HG02840 (cell line): ENCODE measurements around the gene PIGN.
A peak's percentile ranks its signal among the peaks of the same experiment; 100 is the strongest.

Source experiments
- ATAC-seq: cut with Tn5 transposase; IDR thresholded peaks from one replicate; pipeline ENCODE4 v1.9.1; 2021; ENCODE audit warnings: mild to moderate bottlenecking, moderate library complexity, moderate number of reproducible peaks; ENCODE audit not compliant: unreplicated experiment, low FRiP score

Gene PIGN, protein sequence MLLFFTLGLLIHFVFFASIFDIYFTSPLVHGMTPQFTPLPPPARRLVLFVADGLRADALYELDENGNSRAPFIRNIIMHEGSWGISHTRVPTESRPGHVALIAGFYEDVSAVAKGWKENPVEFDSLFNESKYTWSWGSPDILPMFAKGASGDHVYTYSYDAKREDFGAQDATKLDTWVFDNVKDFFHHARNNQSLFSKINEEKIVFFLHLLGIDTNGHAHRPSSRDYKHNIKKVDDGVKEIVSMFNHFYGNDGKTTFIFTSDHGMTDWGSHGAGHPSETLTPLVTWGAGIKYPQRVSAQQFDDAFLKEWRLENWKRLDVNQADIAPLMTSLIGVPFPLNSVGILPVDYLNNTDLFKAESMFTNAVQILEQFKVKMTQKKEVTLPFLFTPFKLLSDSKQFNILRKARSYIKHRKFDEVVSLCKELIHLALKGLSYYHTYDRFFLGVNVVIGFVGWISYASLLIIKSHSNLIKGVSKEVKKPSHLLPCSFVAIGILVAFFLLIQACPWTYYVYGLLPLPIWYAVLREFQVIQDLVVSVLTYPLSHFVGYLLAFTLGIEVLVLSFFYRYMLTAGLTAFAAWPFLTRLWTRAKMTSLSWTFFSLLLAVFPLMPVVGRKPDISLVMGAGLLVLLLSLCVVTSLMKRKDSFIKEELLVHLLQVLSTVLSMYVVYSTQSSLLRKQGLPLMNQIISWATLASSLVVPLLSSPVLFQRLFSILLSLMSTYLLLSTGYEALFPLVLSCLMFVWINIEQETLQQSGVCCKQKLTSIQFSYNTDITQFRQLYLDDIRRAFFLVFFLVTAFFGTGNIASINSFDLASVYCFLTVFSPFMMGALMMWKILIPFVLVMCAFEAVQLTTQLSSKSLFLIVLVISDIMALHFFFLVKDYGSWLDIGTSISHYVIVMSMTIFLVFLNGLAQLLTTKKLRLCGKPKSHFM

DNA sequence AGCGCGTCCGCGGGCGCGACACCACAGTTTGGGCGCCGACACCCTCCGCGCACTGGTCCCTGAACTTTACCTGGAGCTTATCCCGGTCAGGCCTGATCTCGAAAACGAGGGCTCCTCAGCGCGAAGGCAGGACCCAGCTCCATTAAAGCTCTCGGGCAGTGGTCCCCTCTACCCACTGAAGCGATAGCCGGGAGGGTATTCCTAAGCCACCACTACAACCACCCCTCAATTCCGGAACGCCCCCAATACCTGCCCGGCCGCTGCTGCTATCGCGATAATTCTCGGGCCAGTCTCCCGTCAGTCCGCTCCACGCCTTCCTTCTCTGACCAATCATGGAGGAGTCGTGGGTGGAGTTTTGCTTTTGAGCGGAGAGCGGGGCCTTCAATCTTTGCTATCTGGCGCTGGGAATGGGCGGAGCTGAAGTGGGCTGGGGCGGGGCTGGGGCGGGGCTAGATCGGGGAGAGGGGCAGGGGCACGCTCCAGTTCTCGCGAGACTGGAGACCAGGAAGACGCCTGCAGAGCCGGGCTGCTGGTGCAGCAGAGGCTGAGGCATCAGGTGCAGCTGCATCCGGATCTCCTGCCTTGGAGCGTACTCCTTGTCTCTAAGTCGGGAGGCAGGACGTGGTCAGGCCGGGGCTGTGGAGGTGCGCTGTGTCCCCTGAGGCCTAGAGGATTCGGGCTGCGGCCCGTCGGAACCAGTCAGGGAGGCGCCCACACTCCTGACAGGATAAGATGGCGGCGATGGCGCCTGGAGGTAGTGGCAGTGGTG is at the start of gene PIGN, which contains the start of gene RELCH:
PIGN (minus strand) TSS at position 283 of the 769 bp plus-strand sequence. CDS start 25,703 bp downstream, outside the sequence.
RELCH (plus strand) TSS at position 482 of the 769 bp plus-strand sequence; CDS start at position 733, 251 bp downstream.
- ATAC-seq: peak; percentile 94

DNA sequence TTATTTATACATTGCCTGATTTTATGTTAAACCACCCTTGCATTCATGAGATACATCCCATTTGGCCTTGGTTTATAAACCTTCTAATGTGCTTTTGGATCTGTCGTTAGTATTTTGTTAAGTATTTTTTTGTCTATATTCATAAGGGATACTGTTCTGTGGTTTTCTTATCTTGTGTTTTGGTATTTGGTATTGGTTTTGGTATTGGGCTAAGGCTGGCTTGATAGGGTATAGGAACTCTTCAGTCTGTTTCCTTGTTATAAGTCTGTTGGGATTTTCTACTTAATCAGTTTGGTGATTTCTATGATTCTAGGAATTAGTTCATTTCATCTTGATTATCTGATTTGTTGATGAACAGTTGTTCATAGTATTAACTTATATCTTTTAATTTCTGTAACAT is 49.4 kb upstream of the PIGN start:
- no peak for ATAC-seq

- ATAC-seq: no peak
Measured at GRCh38 chr18:62226047-62226446, 39.2 kb upstream of the PIGN start.

- ATAC-seq: no peak
Measured at GRCh38 chr18:62224229-62224628, 37.4 kb upstream of the PIGN start.

GRCh38 chr18:62214790-62215189 is 27.9 kb upstream of the PIGN start:
- no peak for ATAC-seq

DNA sequence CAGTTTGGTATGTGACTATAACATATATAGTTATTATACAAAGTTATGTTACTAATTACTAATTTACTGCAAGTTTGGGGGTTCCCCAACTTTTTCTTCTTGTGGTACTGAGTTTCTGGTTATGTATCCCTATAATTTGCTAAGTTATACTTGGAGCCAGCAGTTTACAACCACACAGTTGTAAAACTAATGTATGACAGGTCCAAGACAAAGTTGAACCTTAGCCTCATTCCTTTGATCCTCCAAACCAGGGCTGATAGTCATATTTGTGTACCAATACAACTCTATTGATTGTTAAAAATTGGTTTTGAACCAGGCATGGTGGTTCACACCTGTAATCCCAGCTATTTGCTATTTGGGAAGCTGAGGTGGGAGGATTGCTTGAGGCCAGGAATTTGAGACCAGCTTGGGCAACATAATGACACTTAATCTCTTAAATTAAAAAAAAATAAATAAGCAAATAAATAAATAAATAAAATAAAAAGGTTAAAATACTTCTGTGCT is 24.5 kb upstream of the PIGN start:
- no peak for ATAC-seq

DNA sequence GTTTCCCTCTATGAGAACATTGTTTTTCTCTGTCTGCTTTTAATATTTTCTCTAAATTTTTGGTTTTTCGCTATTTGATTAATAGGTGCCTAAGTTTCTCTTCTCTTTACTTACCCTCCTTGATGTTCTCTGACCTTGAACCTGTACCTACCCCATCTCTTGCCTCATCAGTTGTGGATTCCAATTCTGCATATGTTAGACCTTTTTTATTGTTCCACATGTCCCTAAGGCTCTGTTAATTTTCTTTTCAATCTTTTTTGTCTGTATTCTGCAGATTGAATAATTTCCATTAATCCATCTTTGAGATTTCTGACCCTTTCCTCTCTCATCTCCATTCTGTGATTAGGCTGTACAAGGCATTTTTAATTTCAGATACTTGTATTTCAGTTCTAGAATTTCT is 23.3 kb upstream of the PIGN start:
- no peak for ATAC-seq

- ATAC-seq: no peak
Measured at GRCh38 chr18:62209046-62209445, 22.2 kb upstream of the PIGN start.

GRCh38 chr18:62206593-62206992 is 19.7 kb upstream of the PIGN start:
- ATAC-seq: no peak

GRCh38 chr18:62205824-62206223 is 19.0 kb upstream of the PIGN start:
- no peak for ATAC-seq

GRCh38 chr18:62201870-62202269 is 15.0 kb upstream of the PIGN start:
- ATAC-seq: no peak

GRCh38 chr18:62200121-62200914 is 13.5 kb upstream of the PIGN start:
- ATAC-seq: no peak

GRCh38 chr18:62199629-62200028 is 12.8 kb upstream of the PIGN start:
- ATAC-seq: no peak

DNA sequence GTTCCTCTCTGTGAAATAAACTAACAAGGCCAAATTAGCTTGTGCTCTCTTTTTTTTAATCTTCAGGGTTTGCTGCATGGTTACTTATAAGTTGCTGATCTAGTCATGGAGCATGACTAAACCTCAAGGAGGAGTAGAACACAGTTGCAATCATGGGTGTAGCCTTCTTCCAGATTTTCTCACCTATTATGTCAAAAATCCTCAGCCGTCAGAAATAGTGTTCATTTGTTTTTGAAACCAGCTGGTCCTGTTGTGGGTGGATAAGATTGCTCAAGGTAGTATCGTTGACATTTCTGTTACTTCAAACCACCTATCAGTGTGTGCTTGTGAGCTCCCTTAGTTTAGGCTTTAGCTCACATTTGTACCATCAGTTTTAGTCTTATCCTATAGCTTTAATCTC is 11.4 kb upstream of the PIGN start:
- ATAC-seq: no peak

GRCh38 chr18:62196980-62197379 is 10.1 kb upstream of the PIGN start:
- no peak for ATAC-seq

DNA sequence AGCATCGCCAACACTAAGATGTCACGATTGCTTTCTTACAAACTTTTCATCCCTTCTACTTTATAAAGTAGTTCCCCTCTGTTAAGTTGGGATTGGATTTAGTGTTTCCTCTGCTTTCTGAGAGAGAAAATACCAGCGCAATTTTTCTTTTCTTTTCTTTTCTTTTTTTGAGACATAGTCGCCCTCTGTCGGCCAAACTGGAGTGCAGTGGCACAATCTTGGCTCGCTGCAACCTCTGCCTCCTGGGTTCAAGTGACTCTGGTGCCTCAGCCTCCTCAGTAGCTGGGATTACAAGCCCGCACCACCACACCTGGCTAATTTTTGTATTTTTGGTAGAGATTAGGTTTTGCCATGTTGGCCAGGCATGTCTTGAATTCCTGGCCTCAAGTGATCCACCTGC is 9.2 kb upstream of the PIGN start:
- no peak for ATAC-seq

- no peak for ATAC-seq
Measured at GRCh38 chr18:62189208-62189607, 2.4 kb upstream of the PIGN start.

GRCh38 chr18:62187543-62188510 is 971 bp upstream of the PIGN start:
- ATAC-seq: peak; percentile 0

DNA sequence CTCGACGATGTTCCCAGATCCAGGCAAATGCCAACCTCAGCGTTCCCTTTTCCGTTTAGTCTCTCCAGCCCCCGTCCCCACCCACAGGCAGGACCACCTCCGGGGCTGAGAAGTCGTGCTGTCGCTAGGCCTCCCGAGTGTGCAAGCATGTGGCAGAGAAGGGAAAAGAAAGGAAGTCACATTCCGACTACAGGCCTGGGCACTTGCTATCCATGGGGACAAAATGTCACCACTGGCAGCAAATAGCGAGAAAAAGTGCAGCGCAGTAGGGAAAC is 420 bp downstream of the PIGN start:
- no peak for ATAC-seq
